HG03558 (cell line): ENCODE data around the gene ATF1.
"Not testable (repeated sequence)": the region's sequence is repeated elsewhere in the genome, so short reads cannot be mapped to it uniquely, and the experiment has no call there.

Source experiments
- ATAC-seq: cut with Tn5 transposase; IDR thresholded peaks from one replicate; pipeline ENCODE4 v1.9.1; 2021; ENCODE audit warnings: moderate number of reproducible peaks; ENCODE audit not compliant: unreplicated experiment; ENCODE audit errors: extremely low read depth

ATF1 gene

DNA sequence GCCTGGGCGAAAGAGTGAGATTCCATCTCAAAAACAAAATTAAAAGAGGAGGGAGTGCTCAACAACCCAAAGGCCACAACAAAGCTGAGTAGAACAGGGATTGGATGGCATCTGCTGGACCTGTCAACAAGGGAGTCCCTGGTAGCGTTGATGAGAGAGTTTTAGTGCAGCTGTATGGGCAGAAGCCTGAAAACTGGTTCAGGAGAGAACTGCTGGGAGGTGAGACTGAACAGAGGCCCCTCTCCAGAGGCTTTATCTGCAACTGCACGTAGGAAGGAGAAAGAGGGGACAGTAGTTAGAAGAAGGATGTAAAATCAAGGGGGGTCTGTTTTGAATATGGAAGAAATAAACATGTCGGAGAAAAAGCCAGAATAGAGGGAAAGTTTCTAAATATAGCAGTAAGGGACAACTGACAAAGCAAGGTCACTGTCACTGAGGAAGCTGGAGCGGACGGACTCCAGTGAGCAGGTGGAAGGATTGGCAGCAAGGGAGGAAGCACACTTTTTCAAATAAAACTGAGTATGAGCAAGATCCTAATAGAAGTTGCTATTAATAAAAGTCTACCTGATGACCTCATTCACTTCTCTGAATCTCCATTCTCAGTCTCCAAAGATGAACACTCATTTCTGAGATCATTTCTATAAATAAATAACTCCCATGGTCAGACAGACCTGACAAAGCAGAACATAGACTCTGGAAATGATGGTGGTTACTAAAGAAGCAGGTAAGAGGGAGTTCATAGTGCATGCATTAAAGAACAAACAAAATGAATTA, 11.8 kb upstream of the ATF1 start:
- no peak for ATAC-seq

DNA sequence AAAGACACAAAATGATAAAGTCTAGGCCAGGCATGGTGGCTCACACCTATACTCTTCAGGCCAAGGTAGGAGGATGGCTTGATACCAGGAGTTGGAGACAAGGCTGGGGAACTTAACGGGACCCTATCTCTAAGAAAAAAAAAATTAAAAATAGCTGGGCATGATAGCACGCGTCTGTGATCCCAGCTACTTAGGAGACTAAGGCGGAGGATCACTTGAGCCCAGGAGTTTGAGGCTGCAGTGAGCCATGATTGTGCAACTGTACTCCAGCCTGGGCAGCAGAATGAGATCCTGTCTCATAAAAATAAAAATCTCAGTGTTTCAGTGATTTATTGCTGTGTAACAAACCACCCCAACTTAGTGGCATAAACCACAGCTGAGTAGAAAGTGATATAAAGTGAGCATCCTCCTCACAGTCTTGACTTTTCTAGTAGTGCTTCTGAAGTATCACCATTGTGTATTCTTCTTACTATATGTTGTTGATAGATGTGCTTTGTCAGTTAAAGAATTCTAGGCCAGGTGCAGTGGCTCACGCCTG, 10.6 kb upstream of the ATF1 start:
- ATAC-seq = no peak

DNA sequence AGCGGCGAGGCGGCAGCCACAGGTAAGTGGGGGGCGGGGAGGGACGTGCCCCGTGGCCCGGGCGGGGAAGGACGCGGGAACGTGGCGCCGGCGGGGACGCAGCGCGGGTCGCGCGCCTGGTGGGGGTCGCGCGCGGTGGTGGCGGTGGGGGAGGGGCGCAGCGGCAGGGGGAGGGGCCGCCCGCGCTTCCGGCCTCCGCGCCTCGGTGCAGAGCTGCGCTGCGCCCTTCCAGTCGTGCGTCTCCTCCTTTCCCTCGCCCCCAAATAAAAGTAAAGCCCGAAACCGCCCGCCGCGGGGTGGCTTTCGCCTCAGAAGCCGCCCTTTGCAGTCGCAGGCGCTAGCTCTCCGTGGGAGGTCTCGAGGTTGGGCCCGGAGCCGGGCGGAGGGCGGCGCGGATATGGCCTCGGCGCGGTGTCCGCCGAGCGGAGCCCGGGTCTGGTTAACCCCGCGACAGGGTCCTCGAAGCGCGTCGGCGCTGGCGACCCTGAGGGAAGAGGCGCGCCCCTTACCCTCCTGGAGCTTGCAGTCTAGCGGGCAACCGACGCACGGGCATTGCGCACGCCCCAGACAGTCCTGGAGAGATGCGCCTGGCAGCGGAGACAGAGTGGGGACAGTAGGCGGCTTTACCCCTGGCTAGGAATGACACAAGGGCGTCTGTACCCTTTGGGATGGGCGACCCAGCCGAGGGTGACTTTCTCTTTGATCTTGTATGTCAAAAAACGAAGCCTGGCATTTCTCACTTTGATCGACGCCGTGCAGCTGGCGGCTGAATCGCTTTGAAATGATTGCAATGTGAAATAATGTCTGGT, 589 bp downstream of the ATF1 start:
- ATAC-seq = no peak

DNA sequence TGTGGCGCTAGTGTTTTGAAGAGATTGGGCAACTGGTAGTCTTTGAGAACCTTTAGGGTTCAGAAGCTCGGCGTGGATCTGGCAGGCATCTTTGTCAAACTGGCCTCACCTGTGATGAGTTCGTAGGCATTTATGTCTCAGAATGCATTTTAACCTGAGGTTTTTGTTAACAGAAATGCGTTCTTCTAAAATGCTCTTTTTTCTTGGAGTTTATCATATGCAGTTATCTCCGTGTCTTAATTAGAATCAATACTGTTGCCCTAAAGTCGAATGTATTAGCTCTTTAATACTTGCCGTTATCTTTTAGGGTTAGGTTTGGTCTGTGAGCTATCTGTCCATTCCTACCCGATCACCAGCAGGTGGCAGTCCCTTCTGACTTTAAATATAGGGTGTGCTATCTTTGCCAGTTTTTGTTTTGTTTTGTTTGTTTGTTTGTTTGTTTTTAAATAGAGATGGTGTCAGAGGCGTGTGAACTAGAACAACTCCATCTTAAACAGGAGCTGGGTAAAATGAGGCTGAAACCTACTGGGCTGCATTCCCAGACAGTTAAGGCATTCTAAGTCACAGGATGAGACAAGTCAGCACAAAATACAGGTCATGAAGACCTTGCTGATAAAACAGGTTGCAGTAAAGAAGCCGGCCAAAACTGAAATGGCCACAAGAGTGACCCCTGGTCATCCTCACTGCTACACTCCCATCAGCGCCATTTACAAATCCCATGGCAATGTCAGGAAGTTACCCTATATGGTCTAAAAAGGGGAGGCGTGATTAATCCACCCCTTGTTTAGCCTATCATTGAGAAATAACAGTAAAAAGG, 1.4 kb downstream of the ATF1 start:
- no peak for ATAC-seq

DNA sequence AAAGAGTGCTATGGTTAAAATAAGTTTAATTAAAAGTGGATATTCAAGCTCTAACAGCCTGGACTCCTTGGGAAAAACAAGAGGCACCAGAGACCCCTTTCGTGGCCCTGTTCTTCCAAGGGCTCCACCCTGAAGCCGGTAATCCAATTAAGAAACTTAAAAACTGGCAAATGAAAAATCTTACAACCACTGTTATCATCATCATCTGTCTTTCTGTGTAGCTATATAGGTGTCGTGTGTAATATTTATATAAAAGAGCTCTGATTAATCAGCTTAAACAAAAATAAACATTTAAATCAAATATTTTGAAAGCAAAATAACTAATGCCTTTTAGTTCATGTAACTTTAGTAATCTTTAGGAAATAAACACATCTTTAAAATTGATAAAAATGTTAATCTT, 4.5 kb downstream of the ATF1 start:
- no peak for ATAC-seq

DNA sequence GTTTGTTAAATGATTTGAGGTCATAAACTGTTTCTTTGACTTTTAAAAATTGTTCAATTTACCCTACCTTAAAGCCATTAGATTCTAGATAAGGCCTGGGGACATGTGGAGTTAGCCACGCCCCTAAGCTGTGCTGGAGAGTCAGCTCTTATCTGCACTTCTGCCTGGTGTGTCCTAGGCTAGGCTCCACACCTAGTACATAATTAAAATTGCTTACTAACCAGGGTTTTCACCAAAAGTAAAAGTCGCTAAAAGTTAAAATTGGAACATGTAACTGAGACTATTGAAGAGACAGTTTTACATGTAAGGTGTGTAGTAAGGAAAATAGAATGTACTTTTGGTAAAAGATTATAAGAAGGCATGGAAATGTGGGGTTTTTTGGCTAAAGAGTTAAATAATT, 4.9 kb downstream of the ATF1 start:
- not testable (repeated sequence) for ATAC-seq

DNA sequence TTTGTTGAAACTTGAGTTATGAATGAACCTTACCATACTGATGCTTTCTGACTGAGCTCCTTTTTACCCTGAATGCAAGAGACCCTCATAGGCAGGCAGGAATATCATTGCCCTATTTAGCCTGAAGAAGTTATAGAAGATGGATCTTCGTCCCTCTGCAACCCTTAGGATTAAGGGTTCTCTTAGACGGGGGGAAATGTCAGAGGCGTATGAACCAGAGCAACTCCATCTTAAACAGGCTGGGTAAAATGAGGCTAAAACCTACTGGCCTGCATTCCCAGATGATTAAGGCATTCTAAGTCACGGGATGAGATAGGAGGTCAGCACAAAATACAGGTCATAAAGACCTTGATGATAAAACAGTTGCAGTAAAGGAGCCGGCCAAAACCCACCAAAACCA, 7.5 kb downstream of the ATF1 start:
- no peak for ATAC-seq

DNA sequence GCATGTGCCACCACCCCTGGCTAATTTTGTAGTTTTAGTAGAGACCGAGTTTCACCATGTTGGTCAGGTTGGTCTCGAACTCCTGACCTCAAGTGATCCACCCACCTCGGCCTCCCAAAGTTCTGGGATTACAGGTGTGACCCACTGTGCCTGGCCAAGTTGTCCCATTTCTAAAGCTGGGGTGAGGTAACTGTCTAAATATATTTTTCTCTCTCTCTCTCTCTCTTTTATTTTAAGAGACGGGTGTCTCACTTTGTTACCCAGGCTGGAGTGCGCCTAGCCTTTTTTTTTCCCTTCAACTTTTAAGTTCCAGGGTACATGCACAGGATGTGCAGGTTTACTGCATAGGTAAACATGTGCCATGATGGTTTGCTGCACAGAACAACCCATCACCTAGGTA, 8.6 kb downstream of the ATF1 start:
- ATAC-seq = no peak

DNA sequence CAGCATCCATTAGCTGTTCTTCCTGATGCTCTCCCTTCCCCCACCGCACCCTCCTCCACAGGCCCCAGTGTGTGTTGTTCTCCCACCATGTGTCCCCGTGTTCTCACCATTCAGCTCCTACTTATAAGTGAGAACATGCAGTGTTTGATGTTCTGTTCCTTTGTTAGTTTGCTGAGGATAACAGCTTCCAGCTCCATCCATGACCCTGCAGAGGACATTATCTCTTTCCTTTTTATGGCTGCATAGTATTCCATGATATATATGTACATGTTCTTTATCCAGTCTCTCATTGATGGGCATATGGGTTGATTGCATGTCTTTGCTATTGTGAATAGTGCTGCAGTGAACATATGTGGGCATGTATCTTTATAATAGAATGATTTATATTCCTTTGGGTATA, 9.0 kb downstream of the ATF1 start:
- ATAC-seq = no peak

DNA sequence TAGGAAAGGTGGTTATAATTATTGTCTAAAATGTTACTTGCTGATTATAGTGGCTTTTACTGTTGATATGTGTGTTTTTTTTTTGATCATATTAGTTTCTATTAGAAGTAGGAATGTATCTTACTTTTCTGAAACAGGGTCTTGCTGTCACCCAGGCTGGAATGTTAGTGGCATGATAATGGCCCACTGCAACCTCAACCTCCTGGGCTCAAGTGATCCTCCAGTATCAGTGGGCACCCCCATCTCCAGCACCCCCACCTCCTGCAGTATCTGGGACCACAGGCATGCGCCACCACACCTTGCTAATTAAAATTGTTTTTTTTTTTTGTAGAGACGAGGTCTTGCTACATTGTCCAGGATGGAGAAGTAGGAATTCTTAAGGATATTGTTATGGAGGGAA, 11.3 kb downstream of the ATF1 start:
- ATAC-seq = no peak

DNA sequence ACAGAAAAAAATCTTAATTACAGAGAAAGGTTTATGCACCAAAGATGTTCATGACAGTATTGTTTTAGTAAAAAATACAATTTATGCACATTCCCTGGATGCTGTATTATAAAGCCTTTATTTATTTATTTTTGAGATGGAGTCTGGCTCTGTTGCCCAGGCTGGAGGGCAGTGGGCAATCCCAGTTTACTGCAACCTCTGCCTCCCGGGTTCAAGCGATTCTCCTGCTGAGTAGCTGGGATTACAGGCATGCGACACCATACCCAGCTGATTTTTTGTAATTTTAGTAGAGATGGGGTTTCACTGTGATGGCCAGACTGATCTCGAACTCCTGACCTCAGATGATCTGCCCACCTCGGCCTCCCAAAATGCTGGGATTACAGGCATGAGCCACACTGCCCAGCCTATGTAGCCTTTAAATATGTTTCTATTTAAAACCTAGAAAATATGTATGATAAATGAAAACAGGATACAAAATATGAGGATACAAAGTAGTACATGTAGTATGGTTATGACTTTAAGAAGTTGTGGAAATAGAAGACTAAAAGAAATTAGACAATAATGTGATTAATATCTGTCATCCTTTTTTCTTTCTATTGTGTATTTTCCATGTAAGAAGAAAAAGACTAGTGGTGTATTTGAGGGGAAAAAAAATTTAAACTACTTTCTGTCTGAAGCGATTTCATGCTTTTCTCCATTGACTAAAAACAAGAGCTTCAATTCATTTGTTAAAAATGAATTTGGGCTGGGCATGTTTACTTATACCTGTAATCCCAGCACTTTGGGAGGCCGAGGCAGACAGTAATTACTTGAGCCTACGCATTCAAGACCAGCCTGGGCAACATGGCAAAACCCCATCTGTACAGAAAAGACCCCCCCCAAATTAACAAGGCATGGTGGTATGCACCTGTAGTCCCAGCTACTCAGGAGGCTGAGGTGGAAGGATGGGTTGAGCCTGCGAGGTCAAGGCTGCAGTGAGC, 13.1 kb downstream of the ATF1 start:
- ATAC-seq = no peak

DNA sequence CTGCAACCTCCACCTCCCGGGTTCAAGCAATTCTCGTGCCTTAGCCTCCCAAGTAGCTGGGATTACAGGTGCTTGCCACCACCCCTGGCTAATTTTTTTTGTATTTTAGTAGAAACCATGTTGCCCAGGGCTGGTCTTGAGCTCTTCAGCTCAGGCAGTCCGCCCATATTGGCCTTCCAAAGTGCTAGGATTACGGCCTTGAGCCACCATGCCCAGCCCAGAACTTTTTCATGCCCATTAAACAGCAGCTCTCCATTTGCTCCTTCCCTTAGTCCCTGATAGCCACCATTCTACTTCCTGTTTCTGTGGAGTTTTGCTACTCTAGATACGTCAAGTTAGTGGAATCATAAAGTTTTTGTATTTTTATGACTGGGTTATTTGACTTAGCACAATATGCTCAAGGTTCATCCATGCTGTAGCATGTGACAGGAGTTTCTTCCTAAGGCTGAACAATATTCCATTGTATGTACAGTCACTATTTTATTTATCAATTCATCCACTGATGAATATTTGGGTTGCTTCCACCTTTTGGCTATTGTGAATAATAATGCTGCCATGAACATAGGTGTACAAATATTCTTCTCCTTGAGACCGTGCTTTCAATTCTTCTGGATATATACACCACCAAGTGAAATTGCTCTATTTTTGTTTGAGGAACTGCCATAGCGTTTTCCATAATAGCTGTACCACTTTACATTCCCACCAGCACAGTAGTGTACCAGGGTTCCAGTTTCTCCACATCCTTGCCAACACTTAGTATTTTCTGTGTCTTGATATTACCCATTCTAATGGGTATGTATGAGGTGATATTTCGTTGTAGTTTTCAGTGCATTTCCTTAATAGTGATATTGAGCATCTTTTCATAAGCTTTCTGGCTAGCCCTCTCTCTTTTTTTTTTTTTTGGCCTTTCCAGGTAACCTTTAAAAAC, 15.0 kb downstream of the ATF1 start:
- ATAC-seq = no peak

DNA sequence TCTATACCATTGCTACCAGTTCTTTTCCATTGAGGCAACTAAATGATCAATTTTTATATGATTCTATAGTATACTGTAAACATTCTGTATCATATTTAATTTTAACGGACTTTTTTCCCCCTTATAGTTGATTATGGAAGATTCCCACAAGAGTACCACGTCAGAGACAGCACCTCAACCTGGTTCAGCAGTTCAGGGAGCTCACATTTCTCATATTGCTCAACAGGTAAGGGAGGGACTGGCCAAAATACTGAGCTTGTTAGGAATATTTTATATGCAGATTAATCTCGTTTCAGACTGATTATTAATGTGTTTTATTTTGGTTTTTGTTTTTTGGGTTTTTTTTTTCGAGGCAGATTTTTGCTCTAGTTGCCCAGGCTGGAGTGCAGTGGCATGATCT, 16.1 kb downstream of the ATF1 start:
- no peak for ATAC-seq

DNA sequence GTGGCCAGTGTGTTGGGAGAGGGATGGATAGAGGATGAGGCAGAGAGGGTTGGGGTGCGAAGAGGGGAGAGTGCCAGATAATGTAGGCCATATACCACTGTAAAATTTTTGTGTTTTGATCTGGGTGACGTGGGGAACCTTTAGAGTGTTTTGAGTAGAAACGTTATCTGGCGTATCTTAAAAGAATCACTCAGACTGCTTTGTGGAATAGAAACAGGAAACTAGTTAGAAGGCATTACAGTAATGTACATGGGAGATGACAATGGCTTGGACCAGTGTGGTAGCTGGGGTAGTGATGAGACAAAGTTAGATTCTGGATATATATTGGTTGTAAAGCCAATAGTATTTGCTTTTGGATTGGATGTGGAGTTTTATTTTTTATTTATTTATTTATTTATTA, 20.6 kb downstream of the ATF1 start:
- no peak for ATAC-seq

DNA sequence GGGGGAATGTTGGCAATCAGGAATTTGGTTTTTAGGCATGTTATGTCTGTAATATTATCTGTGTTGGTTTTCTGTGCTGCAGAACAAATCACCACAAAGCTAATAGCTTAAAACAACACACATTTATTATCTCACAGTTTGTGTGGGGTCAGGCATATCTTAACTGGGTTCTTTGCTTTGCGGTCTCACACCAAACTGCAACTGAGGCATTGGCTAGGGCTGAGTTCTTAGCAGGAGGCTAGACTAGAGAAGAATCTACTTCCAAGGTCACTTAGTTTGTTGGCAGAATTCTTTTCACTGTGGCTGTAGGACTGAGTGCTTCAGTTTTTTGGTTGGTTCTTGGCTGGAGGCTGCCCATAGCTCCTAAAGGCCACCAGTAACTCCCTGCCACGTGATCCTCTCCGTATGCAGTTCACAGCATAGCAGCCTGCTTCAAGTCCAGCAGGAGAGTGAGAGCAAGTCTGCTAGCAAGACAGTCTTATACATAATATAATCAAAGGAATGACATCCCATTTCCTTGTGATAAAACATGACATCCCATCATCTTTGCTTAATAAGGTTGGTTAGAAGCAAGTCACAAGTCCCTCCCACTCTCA, 21.6 kb downstream of the ATF1 start:
- ATAC-seq = no peak

DNA sequence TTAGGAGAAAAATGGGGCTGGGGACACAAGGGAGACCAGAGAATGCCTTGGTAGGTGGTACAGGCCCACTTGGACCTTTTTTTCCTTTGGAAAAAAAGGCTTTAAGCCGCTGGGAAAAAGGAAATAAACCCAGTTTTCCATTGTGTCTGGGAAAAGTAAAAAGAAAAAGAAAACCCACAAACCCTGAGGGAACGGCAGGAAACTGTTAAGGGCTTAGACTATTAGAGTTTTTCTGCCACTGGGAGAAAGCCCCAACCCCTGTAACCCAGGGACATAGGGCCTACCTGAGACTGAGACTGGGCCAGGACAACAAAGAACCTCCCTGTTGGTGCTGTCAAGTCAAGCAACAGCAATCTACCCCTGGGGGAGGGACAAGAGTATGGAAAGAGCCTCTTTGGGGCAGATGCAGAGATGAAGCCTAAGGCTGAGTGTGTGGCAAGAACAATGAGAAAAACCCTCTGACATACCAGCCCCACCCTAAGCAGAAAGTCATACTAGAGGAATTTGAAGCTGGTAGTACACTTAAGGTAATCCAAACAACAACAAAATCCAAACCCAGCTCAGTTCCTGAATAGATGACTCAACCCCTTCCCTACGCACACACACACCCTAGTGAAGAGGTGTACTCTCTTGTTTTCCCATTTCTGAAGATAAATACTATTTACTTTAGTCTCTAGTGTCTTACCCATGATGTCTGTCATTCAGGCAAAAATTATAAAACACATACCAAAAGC, 22.8 kb downstream of the ATF1 start:
- no peak for ATAC-seq

DNA sequence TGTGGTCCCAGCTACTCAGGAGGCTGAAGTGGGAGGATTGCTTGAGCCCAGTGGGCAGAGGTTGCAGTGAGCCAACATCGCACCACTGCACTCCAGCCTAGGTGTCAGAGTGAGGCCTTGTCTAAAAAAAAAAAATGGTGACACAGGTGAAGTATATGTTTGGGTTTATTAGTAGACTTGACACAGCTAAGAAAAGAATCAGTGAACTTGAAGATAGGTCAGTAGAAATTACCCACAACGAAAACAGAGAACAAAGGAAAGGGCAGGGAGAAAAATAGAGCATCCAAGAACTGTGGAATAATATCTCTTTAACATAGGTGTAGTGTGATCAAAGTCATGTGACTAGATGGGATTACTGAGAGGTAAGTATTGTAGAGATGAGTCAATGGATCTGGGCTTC, 23.7 kb downstream of the ATF1 start:
- no peak for ATAC-seq
